ENCODE measurements around the gene TGM3. TPM values are rescaled to one million over a fixed set of nuclear protein-coding genes. Genes with fewer than 3 reads are reported as not detected.

Gene TGM3
- total RNA-seq, 1 donor from 2014 or later = 27.7 TPM

- intact Hi-C loops (cut with DNase I) = no loop called here
- H3K27me3 ChIP-seq = no peaks in the 10 kb centered on the region
- H3K4me3 ChIP-seq = no peak overlapping the region
- no peak for DNase-seq (ENCODE audit: extremely low spot score in 2 of 2)
- H3K36me3 ChIP-seq = no peaks in the 10 kb centered on the region
- no peak overlapping the region for H3K27ac ChIP-seq
- H3K9me3 ChIP-seq = no peaks in the 10 kb centered on the region
- no peaks in the 10 kb centered on the region for H3K4me1 ChIP-seq
- TF ChIP-seq, protein P1, sequence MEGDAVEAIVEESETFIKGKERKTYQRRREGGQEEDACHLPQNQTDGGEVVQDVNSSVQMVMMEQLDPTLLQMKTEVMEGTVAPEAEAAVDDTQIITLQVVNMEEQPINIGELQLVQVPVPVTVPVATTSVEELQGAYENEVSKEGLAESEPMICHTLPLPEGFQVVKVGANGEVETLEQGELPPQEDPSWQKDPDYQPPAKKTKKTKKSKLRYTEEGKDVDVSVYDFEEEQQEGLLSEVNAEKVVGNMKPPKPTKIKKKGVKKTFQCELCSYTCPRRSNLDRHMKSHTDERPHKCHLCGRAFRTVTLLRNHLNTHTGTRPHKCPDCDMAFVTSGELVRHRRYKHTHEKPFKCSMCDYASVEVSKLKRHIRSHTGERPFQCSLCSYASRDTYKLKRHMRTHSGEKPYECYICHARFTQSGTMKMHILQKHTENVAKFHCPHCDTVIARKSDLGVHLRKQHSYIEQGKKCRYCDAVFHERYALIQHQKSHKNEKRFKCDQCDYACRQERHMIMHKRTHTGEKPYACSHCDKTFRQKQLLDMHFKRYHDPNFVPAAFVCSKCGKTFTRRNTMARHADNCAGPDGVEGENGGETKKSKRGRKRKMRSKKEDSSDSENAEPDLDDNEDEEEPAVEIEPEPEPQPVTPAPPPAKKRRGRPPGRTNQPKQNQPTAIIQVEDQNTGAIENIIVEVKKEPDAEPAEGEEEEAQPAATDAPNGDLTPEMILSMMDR (IDR thresholded peaks at IDR 0.05) = no peak
- TF ChIP-seq POLR2AphosphoS5 (IDR thresholded peaks at IDR 0.05; ENCODE audit: insufficient read depth in 1 of 2, low read depth in 1 of 2) = no peak
- TF ChIP-seq POLR2A (IDR thresholded peaks at IDR 0.05) = no peak
Observed at GRCh38 chr20:2386516-2387179, 90.8 kb downstream of the TGM3 start.

GRCh38 chr20:2387180-2387577, 91.4 kb downstream of the TGM3 start:
- Histone ChIP-seq H3K27me3 (no peaks in the 10 kb centered on the region), H3K9me3 (no peaks in the 10 kb centered on the region), H3K4me3 (no peak overlapping the region), H3K27ac (no peak overlapping the region), H3K4me1 (no peaks in the 10 kb centered on the region), H3K36me3 (no peaks in the 10 kb centered on the region)
- intact Hi-C loops (cut with DNase I) = no loop called here
- TF ChIP-seq POLR2AphosphoS5 (IDR thresholded peaks at IDR 0.05; ENCODE audit: insufficient read depth in 1 of 2, low read depth in 1 of 2) = no peak
- TF ChIP-seq, protein P1 (IDR thresholded peaks at IDR 0.05) = no peak
- no peak for TF ChIP-seq POLR2A (IDR thresholded peaks at IDR 0.05)
- no peak for DNase-seq (ENCODE audit: extremely low spot score in 2 of 2)

- no peaks in the 10 kb centered on the region for H3K36me3 ChIP-seq
- intact Hi-C loops (cut with DNase I) = no loop called here
- no peak for DNase-seq (ENCODE audit: extremely low spot score in 2 of 2)
- H3K27ac ChIP-seq = no peak overlapping the region
- H3K4me1 ChIP-seq = no peaks in the 10 kb centered on the region
- no peak overlapping the region for H3K4me3 ChIP-seq
- H3K9me3 ChIP-seq = no peaks in the 10 kb centered on the region
- no peaks in the 10 kb centered on the region for H3K27me3 ChIP-seq
- TF ChIP-seq POLR2AphosphoS5 (IDR thresholded peaks at IDR 0.05; ENCODE audit: insufficient read depth in 1 of 2, low read depth in 1 of 2) = no peak
- TF ChIP-seq, protein P1 (IDR thresholded peaks at IDR 0.05) = no peak
- no peak for TF ChIP-seq POLR2A (IDR thresholded peaks at IDR 0.05)
Observed at GRCh38 chr20:2387580-2387979, 91.8 kb downstream of the TGM3 start.

Other genes with a start within 250 kb of the TGM3 start
- 11.5 TPM for gene STK35, start 194.2 kb upstream of the TGM3 start, total RNA-seq
- gene TGM6, start 84.9 kb downstream of the TGM3 start, total RNA-seq = not detected
- gene SNRPB, start 174.8 kb downstream of the TGM3 start, total RNA-seq = 173 TPM
- 11.0 TPM for gene ZNF343, start 212.9 kb downstream of the TGM3 start, total RNA-seq
- gene TMC2, start 240.6 kb downstream of the TGM3 start, total RNA-seq = not detected